Measurements from ENCODE around the gene COL5A2.

The COL5A2 gene

DNA sequence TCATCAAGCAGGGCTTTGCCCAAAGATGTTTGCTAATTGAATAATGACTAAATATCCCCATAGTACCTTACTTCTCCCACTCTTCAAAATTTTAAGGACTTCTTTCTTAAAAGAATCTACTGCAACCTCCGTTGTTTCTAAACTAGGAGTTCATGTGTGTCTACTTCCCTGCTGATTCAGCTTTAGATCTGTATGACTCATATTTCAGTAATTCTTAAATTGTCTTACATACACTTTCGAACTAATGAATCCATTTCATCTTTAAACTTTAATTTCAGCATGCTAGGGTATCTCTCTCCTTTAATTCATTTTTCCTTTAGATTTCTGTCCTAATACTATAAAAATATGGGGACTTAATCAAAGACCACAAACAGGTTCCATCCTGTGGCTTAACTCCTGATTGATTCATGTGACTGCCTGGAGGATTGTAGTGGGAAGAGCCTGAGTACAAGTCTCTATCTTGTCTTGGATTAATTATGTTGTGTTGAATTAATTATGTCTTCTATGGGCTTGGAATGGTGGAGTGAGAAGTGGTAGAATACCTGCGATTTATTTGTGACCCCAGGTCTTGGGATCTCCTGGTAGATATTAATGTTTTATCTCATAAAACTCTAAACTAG, 24.9 kb upstream of the COL5A2 start:
- no peak for DNase-seq (ENCODE audit: low read depth)
- TF ChIP-seq, protein P1, sequence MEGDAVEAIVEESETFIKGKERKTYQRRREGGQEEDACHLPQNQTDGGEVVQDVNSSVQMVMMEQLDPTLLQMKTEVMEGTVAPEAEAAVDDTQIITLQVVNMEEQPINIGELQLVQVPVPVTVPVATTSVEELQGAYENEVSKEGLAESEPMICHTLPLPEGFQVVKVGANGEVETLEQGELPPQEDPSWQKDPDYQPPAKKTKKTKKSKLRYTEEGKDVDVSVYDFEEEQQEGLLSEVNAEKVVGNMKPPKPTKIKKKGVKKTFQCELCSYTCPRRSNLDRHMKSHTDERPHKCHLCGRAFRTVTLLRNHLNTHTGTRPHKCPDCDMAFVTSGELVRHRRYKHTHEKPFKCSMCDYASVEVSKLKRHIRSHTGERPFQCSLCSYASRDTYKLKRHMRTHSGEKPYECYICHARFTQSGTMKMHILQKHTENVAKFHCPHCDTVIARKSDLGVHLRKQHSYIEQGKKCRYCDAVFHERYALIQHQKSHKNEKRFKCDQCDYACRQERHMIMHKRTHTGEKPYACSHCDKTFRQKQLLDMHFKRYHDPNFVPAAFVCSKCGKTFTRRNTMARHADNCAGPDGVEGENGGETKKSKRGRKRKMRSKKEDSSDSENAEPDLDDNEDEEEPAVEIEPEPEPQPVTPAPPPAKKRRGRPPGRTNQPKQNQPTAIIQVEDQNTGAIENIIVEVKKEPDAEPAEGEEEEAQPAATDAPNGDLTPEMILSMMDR (IDR thresholded peaks at IDR 0.05; ENCODE audit: control insufficient read depth, extremely low read depth, insufficient read depth), result no peak
- H3K4me3 ChIP-seq (ENCODE audit: low read depth, low read length), result no peak overlapping the region

DNA sequence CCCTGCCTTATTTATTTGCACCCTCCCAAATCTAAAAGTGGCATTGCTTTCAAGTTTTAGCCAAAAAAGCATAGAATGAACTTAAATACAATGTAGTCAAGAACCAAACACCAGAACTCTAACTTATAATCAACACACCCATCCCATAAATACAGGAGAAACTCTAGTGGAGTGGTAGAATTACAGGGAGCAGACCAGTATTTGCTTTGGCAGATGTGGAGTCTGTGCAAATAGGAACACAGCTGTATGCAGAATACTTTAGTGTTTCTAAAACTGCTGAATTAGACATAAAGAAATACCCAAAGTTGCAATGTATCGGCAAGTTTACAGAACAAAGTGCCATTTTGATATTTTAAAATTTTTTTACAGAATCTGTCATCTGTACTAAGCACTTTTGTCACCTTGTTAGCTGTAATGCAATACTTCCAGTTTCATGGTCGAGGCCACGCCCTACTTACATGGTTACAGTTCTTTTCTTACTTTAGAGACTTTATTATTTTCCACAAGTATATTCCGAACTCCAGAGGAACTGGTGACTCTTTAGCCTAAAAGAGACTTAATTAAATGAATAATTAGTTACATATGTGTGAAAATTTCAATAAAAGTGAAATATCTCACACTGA, 23.7 kb upstream of the COL5A2 start:
- TF ChIP-seq, protein P1 (IDR thresholded peaks at IDR 0.05; ENCODE audit: control insufficient read depth, extremely low read depth, insufficient read depth), result no peak
- no peak overlapping the region for H3K4me3 ChIP-seq (ENCODE audit: low read depth, low read length)
- no peak for DNase-seq (ENCODE audit: low read depth)

DNA sequence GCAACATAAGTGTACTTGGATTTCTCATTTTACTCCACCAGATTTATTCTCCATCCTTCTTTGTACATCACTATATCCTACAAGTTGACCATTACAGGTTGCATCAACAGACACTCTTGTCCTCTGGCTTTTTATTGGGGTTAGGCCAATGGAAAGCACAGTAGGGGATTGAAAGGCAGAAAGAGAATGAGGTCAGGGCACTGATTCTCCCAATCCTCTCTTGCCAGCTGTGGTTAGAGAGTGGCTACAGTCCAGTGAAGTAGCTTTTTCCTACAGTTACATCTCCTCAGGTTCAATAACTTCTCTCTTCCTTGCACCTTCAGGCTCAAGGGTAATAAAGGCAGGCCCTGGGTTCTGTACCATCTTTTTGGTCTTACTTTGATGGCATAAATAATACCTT, 20.2 kb upstream of the COL5A2 start:
- DNase-seq (ENCODE audit: low read depth), result no peak

DNA sequence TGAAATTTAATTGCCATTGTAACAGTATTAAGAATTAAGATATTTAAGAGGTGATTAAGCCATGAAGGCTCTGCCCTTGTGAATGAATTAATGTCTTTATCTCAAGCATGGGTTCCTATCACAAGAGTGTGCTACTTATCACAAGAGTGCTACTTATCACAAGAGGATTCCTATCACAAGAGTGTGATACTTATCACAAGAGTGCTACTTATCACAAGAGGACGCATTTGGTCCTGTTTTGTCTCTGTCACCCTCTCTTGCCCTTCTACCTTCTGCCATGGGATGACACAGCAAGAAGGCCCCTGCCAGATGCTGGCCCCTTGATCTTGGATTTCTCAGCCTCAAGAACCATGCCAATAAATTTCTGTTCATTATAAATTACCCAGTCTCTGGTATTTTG, 13.2 kb upstream of the COL5A2 start:
- TF ChIP-seq, protein P1 (IDR thresholded peaks at IDR 0.05; ENCODE audit: control insufficient read depth, extremely low read depth, insufficient read depth), result no peak
- H3K4me3 ChIP-seq (ENCODE audit: low read depth, low read length), result no peak overlapping the region
- no peak for DNase-seq (ENCODE audit: low read depth)

More for the DNA sequence above, 20.2 kb upstream of the COL5A2 start:
- H3K4me3 ChIP-seq (ENCODE audit: low read depth, low read length), result no peak overlapping the region
- TF ChIP-seq, protein P1 (IDR thresholded peaks at IDR 0.05; ENCODE audit: control insufficient read depth, extremely low read depth, insufficient read depth), result no peak

DNA sequence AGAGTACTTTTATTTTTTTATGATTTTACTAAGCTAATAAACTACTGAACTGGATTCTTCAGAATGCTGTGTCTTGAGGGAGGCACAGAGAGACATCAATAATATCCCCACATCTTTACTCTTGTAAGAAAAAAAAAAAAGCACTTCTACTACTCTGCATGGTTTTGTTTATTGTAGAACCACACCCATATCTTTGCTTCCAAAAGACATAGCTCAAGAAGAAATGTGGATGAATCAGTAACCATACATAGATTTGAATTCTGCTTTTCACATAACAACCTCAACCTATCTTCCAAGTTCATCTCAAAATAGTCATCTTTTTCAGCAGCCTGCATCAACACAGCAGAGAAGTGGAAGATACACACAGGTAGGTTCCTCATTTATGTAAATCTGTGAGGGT, 12.2 kb upstream of the COL5A2 start:
- TF ChIP-seq, protein P1 (IDR thresholded peaks at IDR 0.05; ENCODE audit: control insufficient read depth, extremely low read depth, insufficient read depth), result no peak
- no peak for DNase-seq (ENCODE audit: low read depth)
- H3K4me3 ChIP-seq (ENCODE audit: low read depth, low read length), result no peak overlapping the region

DNA sequence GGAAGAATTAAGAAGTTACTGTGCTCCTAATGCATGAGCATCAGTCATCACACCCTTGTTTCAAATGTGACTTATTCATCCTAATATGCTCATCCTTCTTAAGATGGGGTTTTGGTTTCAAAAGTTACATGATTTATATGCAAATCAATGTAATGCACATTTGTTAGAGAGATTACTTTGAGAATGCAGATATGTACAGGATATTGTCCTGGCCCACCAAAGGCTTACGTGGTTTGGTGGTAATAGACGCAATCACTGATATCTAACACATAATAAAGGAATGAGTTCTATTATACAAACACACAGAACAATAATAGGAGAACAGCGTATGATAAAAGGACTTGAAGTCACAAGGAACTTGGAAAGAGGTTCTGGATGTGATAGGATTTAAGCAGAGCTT, 11.1 kb upstream of the COL5A2 start:
- TF ChIP-seq, protein P1 (IDR thresholded peaks at IDR 0.05; ENCODE audit: control insufficient read depth, extremely low read depth, insufficient read depth), result no peak
- DNase-seq (ENCODE audit: low read depth), result no peak
- H3K4me3 ChIP-seq (ENCODE audit: low read depth, low read length), result no peak overlapping the region
